Parathyroid adenoma (tissue), 2 donors: ENCODE data around the gene IRF2BPL.

Experiments
- H2AFZ ChIP-seq: fragments of 300-600 bp; sonication (generic); one replicate; pipeline ENCODE4 v1.7.0; 2017; ENCODE audit warnings: antibody characterized with exemption, mild to moderate bottlenecking
- H3K27ac ChIP-seq: fragments of 300-600 bp; sonication (generic); one replicate; pipeline ENCODE4 v1.7.0; 2017
- H3K27me3 ChIP-seq: fragments of 300-600 bp; sonication (generic); one replicate; pipeline ENCODE4 v1.7.0; 2017; ENCODE audit warnings: low read length; ENCODE audit not compliant: control insufficient read depth, insufficient read depth
- H3K36me3 ChIP-seq: fragments of 300-600 bp; sonication (generic); one replicate; pipeline ENCODE4 v1.7.0; 2017; ENCODE audit warnings: low read length; ENCODE audit not compliant: control insufficient read depth, insufficient read depth
- H3K4me1 ChIP-seq: fragments of 300-600 bp; sonication (generic); one replicate; pipeline ENCODE4 v1.7.0; 2017; ENCODE audit warnings: control low read depth
- H3K4me2 ChIP-seq: fragments of 300-600 bp; sonication (generic); one replicate; pipeline ENCODE4 v1.7.0; 2017; ENCODE audit warnings: low read length
- H3K4me3 ChIP-seq: fragments of 300-600 bp; sonication (generic); one replicate; pipeline ENCODE4 v1.7.0; 2017; ENCODE audit warnings: low read depth, low read length
- H3K79me2 ChIP-seq: fragments of 300-600 bp; sonication (generic); one replicate; pipeline ENCODE4 v1.7.0; 2017; ENCODE audit warnings: control low read depth
- H3K9ac ChIP-seq: fragments of 300-600 bp; sonication (generic); one replicate; pipeline ENCODE4 v1.7.0; 2017; ENCODE audit warnings: mild to moderate bottlenecking
- H3K9me3 ChIP-seq: fragments of 300-600 bp; sonication (generic); one replicate; pipeline ENCODE4 v1.7.0; 2017; ENCODE audit warnings: low read length; ENCODE audit not compliant: control insufficient read depth
- CTCF ChIP-seq: fragments of 300-600 bp; sonication (generic); IDR thresholded peaks from one replicate; pipeline ENCODE4 v1.7.0; 2017; ENCODE audit warnings: antibody characterized with exemption, mild to moderate bottlenecking
- donor health status: primary hyperparathyroidism.

The IRF2BPL gene

GRCh38 chr14:76977793-76978720 lies 50.5 kb downstream of the IRF2BPL start:
- H3K9me3 ChIP-seq, result no peaks in the 10 kb centered on the region
- H3K36me3 ChIP-seq, result no peaks in the 10 kb centered on the region
- peak overlapping the region; percentile 78 for H2AFZ ChIP-seq
- peak overlapping the region; percentile 45 for H3K27ac ChIP-seq
- H3K4me1 ChIP-seq, result peaks cover 12% of the 10 kb centered on the region
- H3K27me3 ChIP-seq, result no peaks in the 10 kb centered on the region
- H3K9ac ChIP-seq, result no peak overlapping the region
- no peak overlapping the region for H3K4me3 ChIP-seq
- TF ChIP-seq CTCF, result no peak
- no peaks in the 10 kb centered on the region for H3K79me2 ChIP-seq
- H3K4me2 ChIP-seq, result no peak overlapping the region

- H3K36me3 ChIP-seq, result no peaks in the 10 kb centered on the region
- no peak overlapping the region for H3K4me2 ChIP-seq
- H3K4me3 ChIP-seq, result no peak overlapping the region
- H2AFZ ChIP-seq, result peak overlapping the region; percentile 80
- no peak for TF ChIP-seq CTCF
- H3K9me3 ChIP-seq, result no peaks in the 10 kb centered on the region
- H3K27me3 ChIP-seq, result no peaks in the 10 kb centered on the region
- peaks cover 12% of the 10 kb centered on the region for H3K4me1 ChIP-seq
- H3K79me2 ChIP-seq, result no peaks in the 10 kb centered on the region
- no peak overlapping the region for H3K9ac ChIP-seq
- peak overlapping the region; percentile 59 for H3K27ac ChIP-seq
These were observed 52.1 kb downstream of the IRF2BPL start for GRCh38 chr14:76976240-76977005.

- peak overlapping the region; percentile 59 for H3K27ac ChIP-seq
- peaks cover 12% of the 10 kb centered on the region for H3K4me1 ChIP-seq
These were observed 52.7 kb downstream of the IRF2BPL start for GRCh38 chr14:76975812-76976211.

GRCh38 chr14:76975051-76975450 lies 53.5 kb downstream of the IRF2BPL start:
- no peaks in the 10 kb centered on the region for H3K27me3 ChIP-seq
- no peaks in the 10 kb centered on the region for H3K9me3 ChIP-seq
- no peaks in the 10 kb centered on the region for H3K79me2 ChIP-seq
- no peak overlapping the region for H3K27ac ChIP-seq
- H3K9ac ChIP-seq, result no peak overlapping the region
- no peak overlapping the region for H3K4me2 ChIP-seq
- no peak overlapping the region for H2AFZ ChIP-seq
- no peak overlapping the region for H3K4me3 ChIP-seq
- no peak for TF ChIP-seq CTCF
- H3K4me1 ChIP-seq, result peaks cover 12% of the 10 kb centered on the region
- H3K36me3 ChIP-seq, result no peaks in the 10 kb centered on the region

More at GRCh38 chr14:76975812-76976211, 52.7 kb downstream of the IRF2BPL start:
- Histone ChIP-seq H3K4me2 (no peak overlapping the region), H3K36me3 (no peaks in the 10 kb centered on the region), H3K9me3 (no peaks in the 10 kb centered on the region), H3K9ac (no peak overlapping the region), H2AFZ (peak overlapping the region; percentile 80), H3K27me3 (no peaks in the 10 kb centered on the region), H3K4me3 (no peak overlapping the region), H3K79me2 (no peaks in the 10 kb centered on the region)
- no peak for TF ChIP-seq CTCF
